Lung (tissue), 12 donors: ENCODE data around the gene ACSM5. TPM values are rescaled to one million over a fixed set of nuclear protein-coding genes. Genes with fewer than 3 reads are reported as not detected.

ENCODE experiments used
- ATAC-seq: fragments of 200-7000 bp; cut with Tn5 transposase; one replicate; pipeline ENCODE4 v1.9.1; 2020; ENCODE audit warnings: moderate number of reproducible peaks; ENCODE audit not compliant: insufficient read depth, low FRiP score
- DNase-seq, 3 donors: peaks; one replicate each; pipeline ENCODE4 v3.0.0-alpha.2; 2013 to 2017
- H3K27ac ChIP-seq, 2 donors: one replicate each; pipeline ENCODE4 v1.5.1; 2013; ENCODE audit warnings: mild to moderate bottlenecking in 2 of 2, moderate library complexity in 2 of 2, control low read depth in 1 of 2, inconsistent platforms in 1 of 2, low read depth in 1 of 2, low read length in 1 of 2
- H3K27me3 ChIP-seq, 3 donors: one replicate each; pipeline ENCODE4 v1.5.1; 2013; ENCODE audit warnings: low read length in 2 of 3; ENCODE audit not compliant: control insufficient read depth in 3 of 3, insufficient read depth in 3 of 3
- H3K36me3 ChIP-seq, 4 donors: one replicate each; pipeline ENCODE4 v1.5.1; 2013; ENCODE audit warnings: low read length in 4 of 4, mild to moderate bottlenecking in 1 of 4, moderate library complexity in 1 of 4; ENCODE audit not compliant: control insufficient read depth in 4 of 4, insufficient read depth in 4 of 4
- H3K4me1 ChIP-seq, 5 donors: one replicate each; pipeline ENCODE4 v1.5.1; 2013; ENCODE audit warnings: low read length in 5 of 5, mild to moderate bottlenecking in 2 of 5, moderate library complexity in 1 of 5; ENCODE audit not compliant: control insufficient read depth in 5 of 5, insufficient read depth in 5 of 5
- H3K4me3 ChIP-seq: one replicate; pipeline ENCODE4 v1.5.1; 2013; ENCODE audit warnings: mild to moderate bottlenecking, control low read depth, moderate library complexity
- H3K9ac ChIP-seq, 2 donors: one replicate each; pipeline ENCODE4 v1.5.1; 2013; ENCODE audit warnings: low read length in 2 of 2, control low read depth in 1 of 2; ENCODE audit not compliant: insufficient read depth in 1 of 2
- H3K9me3 ChIP-seq, 4 donors: one replicate each; pipeline ENCODE4 v1.5.1; 2013; ENCODE audit warnings: low read length in 3 of 4, mild to moderate bottlenecking in 1 of 4, moderate library complexity in 1 of 4; ENCODE audit not compliant: control insufficient read depth in 4 of 4, insufficient read depth in 3 of 4
- WGBS, 2 donors: extraction: QIAGEN DNeasy Blood & Tissue Kit; methylation state at CpG; one replicate each; pipeline ENCODE4 v1.1.7; 2013; 5-methylcytosine and 5-hydroxymethylcytosine counted together
- polyA plus RNA-seq, 2 donors: library from polyadenylated mRNA; stranded (reverse); fragments of 200-250 nt; gene quantifications; one replicate each; pipeline ENCODE4 v1.2.1, GENCODE V29; 2013
- total RNA-seq, 2 donors: library from RNA; depleted of rRNA in 1 of 2; stranded (reverse); fragments of >200 nt in 1 of 2; gene quantifications; one replicate each; pipeline ENCODE4 v1.2.1, GENCODE V29; 2014 to 2021
- TF ChIP-seq, protein P1 (sequence below): IDR thresholded peaks from 2 replicates; pipeline ENCODE4 v1.5.1; 2012; ENCODE audit warnings: mild to moderate bottlenecking; ENCODE audit errors: control extremely low read depth, extremely low read depth
- donor health status: control.
- donor health status: control.
- donor health status: Bipolar disorder and iron deficiency.
- donor health status: healthy.
- donor health status: DM: yes; HTN: yes; CAD: no.

The ACSM5 gene
- total and polyA plus RNA-seq, 4 donors: 0.40 to 1.4 (median 0.81) TPM

DNA sequence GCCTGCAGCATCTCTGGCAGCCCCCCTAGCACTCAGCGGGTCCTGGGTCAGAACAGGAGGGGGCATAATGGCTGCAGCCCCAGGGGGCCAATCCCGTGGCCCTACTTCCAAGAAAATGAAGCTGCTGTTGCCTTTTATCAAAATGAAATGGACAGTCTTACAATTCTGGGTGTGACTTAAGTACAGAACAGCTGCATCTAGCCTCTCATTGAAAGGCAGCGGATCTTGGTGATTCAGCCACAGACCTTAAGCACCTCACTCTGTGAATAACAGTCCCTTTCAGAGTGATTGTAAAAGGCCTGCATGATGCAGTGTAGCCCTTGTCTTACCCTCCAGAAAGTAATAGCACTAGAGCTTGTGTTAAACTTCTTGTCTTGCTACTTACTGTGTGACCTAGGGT is 45.3 kb upstream of the ACSM5 start:
- Histone ChIP-seq H3K4me3 (no peak overlapping the region), H3K9me3 (no peaks in the 10 kb centered on the region), H3K4me1 (no peaks in the 10 kb centered on the region), H3K9ac (no peak overlapping the region), H3K27ac (no peak overlapping the region), H3K27me3 (peaks cover 0 to 4% (median 0%) of the 10 kb centered on the region in 3 donors), H3K36me3 (no peaks in the 10 kb centered on the region)
- 79 to 85% methylated on average over 3 of the region's 3 CpGs for WGBS, 2 donors
- TF ChIP-seq, protein P1, sequence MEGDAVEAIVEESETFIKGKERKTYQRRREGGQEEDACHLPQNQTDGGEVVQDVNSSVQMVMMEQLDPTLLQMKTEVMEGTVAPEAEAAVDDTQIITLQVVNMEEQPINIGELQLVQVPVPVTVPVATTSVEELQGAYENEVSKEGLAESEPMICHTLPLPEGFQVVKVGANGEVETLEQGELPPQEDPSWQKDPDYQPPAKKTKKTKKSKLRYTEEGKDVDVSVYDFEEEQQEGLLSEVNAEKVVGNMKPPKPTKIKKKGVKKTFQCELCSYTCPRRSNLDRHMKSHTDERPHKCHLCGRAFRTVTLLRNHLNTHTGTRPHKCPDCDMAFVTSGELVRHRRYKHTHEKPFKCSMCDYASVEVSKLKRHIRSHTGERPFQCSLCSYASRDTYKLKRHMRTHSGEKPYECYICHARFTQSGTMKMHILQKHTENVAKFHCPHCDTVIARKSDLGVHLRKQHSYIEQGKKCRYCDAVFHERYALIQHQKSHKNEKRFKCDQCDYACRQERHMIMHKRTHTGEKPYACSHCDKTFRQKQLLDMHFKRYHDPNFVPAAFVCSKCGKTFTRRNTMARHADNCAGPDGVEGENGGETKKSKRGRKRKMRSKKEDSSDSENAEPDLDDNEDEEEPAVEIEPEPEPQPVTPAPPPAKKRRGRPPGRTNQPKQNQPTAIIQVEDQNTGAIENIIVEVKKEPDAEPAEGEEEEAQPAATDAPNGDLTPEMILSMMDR: no peak
- ATAC-seq (no peak), DNase-seq (no peak)

DNA sequence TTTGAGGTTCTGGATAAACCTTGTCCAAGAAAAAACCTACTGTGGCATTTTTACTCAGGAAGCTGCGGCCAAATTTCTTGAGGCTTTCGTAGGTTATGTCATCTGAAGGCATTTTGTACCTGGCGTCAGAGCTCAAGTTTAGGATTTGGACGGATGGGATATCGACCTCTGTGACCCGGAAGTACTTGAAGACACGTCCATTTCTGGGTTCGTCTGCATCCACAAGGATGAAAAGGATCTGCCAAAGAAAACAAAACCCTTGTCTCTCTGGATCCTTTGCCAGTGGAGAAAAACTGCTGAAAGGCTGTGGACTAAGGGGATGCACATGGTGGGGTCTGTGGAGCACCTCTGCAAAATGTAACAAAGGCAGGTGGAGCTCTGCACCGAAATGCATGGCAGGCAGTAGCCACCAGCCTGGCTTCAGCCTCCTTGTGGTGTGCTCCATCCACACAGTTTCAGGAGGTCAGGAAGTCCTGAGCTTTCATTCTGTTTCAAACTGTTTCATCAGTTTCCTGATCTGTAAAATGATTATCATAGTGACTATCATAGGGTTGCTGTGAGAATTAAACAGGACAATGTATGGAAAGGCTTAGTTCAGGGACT is 39.8 kb upstream of the ACSM5 start:
- 72 to 81% methylated on average over 9 of the region's 9 CpGs for WGBS, 2 donors
- DNase-seq: no peak

DNA sequence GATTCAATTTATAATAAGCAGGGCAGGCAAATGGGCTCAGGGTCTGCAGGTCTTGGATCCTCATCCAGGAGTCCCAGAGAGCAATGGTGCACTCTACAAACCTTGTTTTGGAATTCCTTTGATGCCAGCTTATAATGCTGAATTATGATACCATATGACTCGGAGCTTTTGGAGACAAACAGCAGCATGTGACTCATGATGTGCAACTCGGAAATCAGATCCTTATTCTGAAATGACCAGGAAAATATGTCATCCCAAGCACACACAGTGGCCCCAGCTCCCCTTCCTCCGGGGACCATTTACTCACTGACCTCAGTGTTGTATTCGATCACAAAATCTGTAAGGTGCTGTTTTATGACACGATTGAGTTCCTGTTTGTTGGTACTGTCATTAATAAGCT is 36.6 kb upstream of the ACSM5 start:
- TF ChIP-seq, protein P1: no peak
- H3K27me3 ChIP-seq: peaks cover 0 to 4% (median 0%) of the 10 kb centered on the region in 3 donors
- DNase-seq (no peak), ATAC-seq (no peak)
- no peak overlapping the region for H3K27ac ChIP-seq
- no peak overlapping the region for H3K9ac ChIP-seq
- H3K4me1 ChIP-seq: no peaks in the 10 kb centered on the region
- H3K4me3 ChIP-seq: no peak overlapping the region
- 84 to 91% methylated on average over 5 of the region's 5 CpGs for whole genome bisulfite sequencing, 2 donors
- no peaks in the 10 kb centered on the region for H3K9me3 ChIP-seq
- no peaks in the 10 kb centered on the region for H3K36me3 ChIP-seq

More for the DNA sequence above, 39.8 kb upstream of the ACSM5 start:
- no peak overlapping the region for H3K27ac ChIP-seq
- H3K36me3 ChIP-seq: no peaks in the 10 kb centered on the region
- H3K9ac ChIP-seq: no peak overlapping the region
- H3K9me3 ChIP-seq: no peaks in the 10 kb centered on the region
- H3K27me3 ChIP-seq: peaks cover 0 to 6% (median 0%) of the 10 kb centered on the region in 3 donors
- no peak overlapping the region for H3K4me3 ChIP-seq
- TF ChIP-seq, protein P1: no peak
- H3K4me1 ChIP-seq: no peaks in the 10 kb centered on the region
- ATAC-seq: no peak

DNA sequence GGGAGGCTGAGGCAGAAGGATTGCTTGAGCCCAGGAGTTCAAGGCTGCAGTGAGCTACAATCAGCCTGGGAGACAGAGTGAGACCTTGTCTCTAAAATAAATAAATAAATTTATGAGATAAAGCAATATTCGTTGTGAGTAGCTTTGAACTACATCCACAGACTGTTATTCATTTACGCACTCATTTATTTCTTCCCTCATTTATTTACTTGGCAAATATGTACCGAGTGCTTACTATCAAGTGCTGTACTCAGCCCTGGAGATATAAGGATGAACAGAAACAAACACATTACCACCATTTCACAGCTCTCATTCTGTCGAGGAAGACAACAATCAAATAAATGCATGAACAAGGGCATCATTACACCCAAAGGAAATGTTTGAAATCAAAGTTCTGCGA is 32.2 kb upstream of the ACSM5 start:
- H3K4me3 ChIP-seq: no peak overlapping the region
- H3K9ac ChIP-seq: no peak overlapping the region
- H3K27ac ChIP-seq: no peak overlapping the region
- 66 to 81% methylated on average over 5 of the region's 5 CpGs for WGBS, 2 donors
- ATAC-seq (no peak), DNase-seq (no peak)
- H3K9me3 ChIP-seq: no peaks in the 10 kb centered on the region
- no peaks in the 10 kb centered on the region for H3K4me1 ChIP-seq
- H3K36me3 ChIP-seq: no peaks in the 10 kb centered on the region
- TF ChIP-seq, protein P1: no peak
- H3K27me3 ChIP-seq: peaks cover 0 to 3% (median 2%) of the 10 kb centered on the region in 3 donors
